ENCODE data around the gene CENPF. TPM values are rescaled to one million over a fixed set of nuclear protein-coding genes. Genes with fewer than 3 reads are reported as not detected.

CENPF gene
- total and polyA plus RNA-seq, 2 of the 13 experiments (the other 11 are each of a cell fraction or from before 2014, with no cell fraction given), result 14.7 to 84.9 TPM

- TF ChIP-seq GTF3A (CRISPR knock-in tag; conservative IDR thresholded peaks at IDR 0.05), result no peak
- TF ChIP-seq CHCHD3 (CRISPR knock-in tag; IDR thresholded peaks at IDR 0.05), result no peak
- peak; percentile 88 for TF ChIP-seq STAG1 (CRISPR knock-in tag; IDR thresholded peaks at IDR 0.05)
- no peak for TF ChIP-seq ATF7 (IDR thresholded peaks at IDR 0.05)
- TF ChIP-seq ATF7 (CRISPR knock-in tag; IDR thresholded peaks at IDR 0.05), result no peak
- TF ChIP-seq PAXIP1 (CRISPR knock-in tag; conservative IDR thresholded peaks at IDR 0.05), result no peak
- TF ChIP-seq ZNF225 (CRISPR knock-in tag; IDR thresholded peaks at IDR 0.05), result no peak
- TF ChIP-seq ZNF547 (CRISPR knock-in tag; IDR thresholded peaks at IDR 0.05), result no peak
- TF ChIP-seq, protein P1, sequence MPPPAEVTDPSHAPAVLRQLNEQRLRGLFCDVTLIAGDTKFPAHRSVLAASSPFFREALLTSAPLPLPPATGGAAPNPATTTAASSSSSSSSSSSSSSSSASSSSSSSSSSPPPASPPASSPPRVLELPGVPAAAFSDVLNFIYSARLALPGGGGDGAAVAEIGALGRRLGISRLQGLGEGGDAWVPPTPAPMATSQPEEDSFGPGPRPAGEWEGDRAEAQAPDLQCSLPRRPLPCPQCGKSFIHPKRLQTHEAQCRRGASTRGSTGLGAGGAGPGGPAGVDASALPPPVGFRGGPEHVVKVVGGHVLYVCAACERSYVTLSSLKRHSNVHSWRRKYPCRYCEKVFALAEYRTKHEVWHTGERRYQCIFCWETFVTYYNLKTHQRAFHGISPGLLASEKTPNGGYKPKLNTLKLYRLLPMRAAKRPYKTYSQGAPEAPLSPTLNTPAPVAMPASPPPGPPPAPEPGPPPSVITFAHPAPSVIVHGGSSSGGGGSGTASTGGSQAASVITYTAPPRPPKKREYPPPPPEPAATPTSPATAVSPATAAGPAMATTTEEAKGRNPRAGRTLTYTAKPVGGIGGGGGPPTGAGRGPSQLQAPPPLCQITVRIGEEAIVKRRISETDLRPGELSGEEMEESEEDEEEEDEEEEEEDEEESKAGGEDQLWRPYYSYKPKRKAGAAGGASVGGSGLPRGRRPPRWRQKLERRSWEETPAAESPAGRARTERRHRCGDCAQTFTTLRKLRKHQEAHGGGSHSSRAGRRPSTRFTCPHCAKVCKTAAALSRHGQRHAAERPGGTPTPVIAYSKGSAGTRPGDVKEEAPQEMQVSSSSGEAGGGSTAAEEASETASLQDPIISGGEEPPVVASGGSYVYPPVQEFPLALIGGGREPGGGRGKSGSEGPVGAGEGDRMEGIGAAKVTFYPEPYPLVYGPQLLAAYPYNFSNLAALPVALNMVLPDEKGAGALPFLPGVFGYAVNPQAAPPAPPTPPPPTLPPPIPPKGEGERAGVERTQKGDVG (CRISPR knock-in tag; IDR thresholded peaks at IDR 0.05; ENCODE audit: borderline replicate concordance), result no peak
- no peak for TF ChIP-seq ZNF121 (CRISPR knock-in tag; IDR thresholded peaks at IDR 0.05)
- peak; percentile 50 to 51; a peak in 3 of 4 replicates for TF ChIP-seq MAFK (conservative IDR thresholded peaks at IDR 0.05 in 1 of 2, IDR thresholded peaks at IDR 0.05 in 1 of 2; ENCODE audit: low read length in 2 of 2)
Observed at GRCh38 chr1:214584805-214585766, 17.9 kb upstream of the CENPF start (continued).
